HEK293T (cell line): ENCODE data around the gene GPC2.

ENCODE experiments used
- CTCF ChIA-PET: fragments of 350-600 bp; formaldehyde crosslinking; extraction: SDS; loops from one replicate; lab custom pipeline; 2021; ENCODE audit warnings: antibody characterized with exemption, inconsistent platforms; lab: Yijun Ruan, JAX
- POLR2A ChIA-PET: fragments of 350-600 bp; formaldehyde crosslinking; extraction: SDS; loops from one replicate; lab custom pipeline; 2020; ENCODE audit warnings: antibody characterized with exemption, inconsistent platforms; lab: Yijun Ruan, JAX
- DNase-seq: peaks from one replicate; pipeline ENCODE4 v3.0.0; 2012; ENCODE audit warnings: mixed read lengths; ENCODE audit errors: extremely low spot score
- ARNT ChIP-seq: fragments of 450-650 bp; IDR thresholded peaks from 2 replicates; pipeline ENCODE4 v1.6.1; 2017; ENCODE audit warnings: mild to moderate bottlenecking
- BHLHE40 ChIP-seq: fragments of 450-650 bp; IDR thresholded peaks from 2 replicates; pipeline ENCODE4 v1.6.1; 2016; ENCODE audit warnings: mild to moderate bottlenecking, moderate library complexity, borderline replicate concordance
- CTBP1 ChIP-seq: fragments of 450-650 bp; IDR thresholded peaks from 2 replicates; pipeline ENCODE4 v1.6.1; 2016; ENCODE audit warnings: borderline replicate concordance
- ELF4 ChIP-seq: fragments of 450-650 bp; IDR thresholded peaks from 2 replicates; pipeline ENCODE4 v1.6.1; 2017; ENCODE audit warnings: antibody characterized with exemption
- FOXA1 ChIP-seq: fragments of 450-650 bp; IDR thresholded peaks from 2 replicates; pipeline ENCODE4 v1.6.1; 2016; ENCODE audit warnings: mild to moderate bottlenecking
- FOXK2 ChIP-seq: fragments of 450-650 bp; IDR thresholded peaks from 2 replicates; pipeline ENCODE4 v1.6.1; 2016; ENCODE audit warnings: mild to moderate bottlenecking
- FOXM1 ChIP-seq: fragments of 450-650 bp; IDR thresholded peaks from 2 replicates; pipeline ENCODE4 v1.6.1; 2017; ENCODE audit warnings: mild to moderate bottlenecking, borderline replicate concordance
- HDGF ChIP-seq: fragments of 450-650 bp; IDR thresholded peaks from 2 replicates; pipeline ENCODE4 v1.6.1; 2017; ENCODE audit warnings: antibody characterized with exemption, borderline replicate concordance
- L3MBTL2 ChIP-seq: fragments of 450-650 bp; conservative IDR thresholded peaks from 2 replicates; pipeline ENCODE4 v1.6.1; 2016; ENCODE audit warnings: mild to moderate bottlenecking
- LEF1 ChIP-seq: fragments of 450-650 bp; IDR thresholded peaks from 2 replicates; pipeline ENCODE4 v1.6.1; 2017; ENCODE audit warnings: mild to moderate bottlenecking, borderline replicate concordance
- NFRKB ChIP-seq: fragments of 450-650 bp; IDR thresholded peaks from 2 replicates; pipeline ENCODE4 v1.6.1; 2016; ENCODE audit warnings: mild to moderate bottlenecking, moderate library complexity
- SP1 ChIP-seq: fragments of 450-650 bp; IDR thresholded peaks from 2 replicates; pipeline ENCODE4 v1.6.1; 2017
- SUZ12 ChIP-seq: fragments of 450-650 bp; IDR thresholded peaks from 2 replicates; pipeline ENCODE4 v1.6.1; 2016; ENCODE audit warnings: mild to moderate bottlenecking
- TARDBP ChIP-seq: fragments of 450-650 bp; IDR thresholded peaks from 2 replicates; pipeline ENCODE4 v1.6.1; 2016
- ZNF384 ChIP-seq: fragments of 450-650 bp; IDR thresholded peaks from 2 replicates; pipeline ENCODE4 v1.6.1; 2016
- TF ChIP-seq, protein P1 (sequence below): fragments of 450-650 bp; IDR thresholded peaks from 2 replicates; pipeline ENCODE4 v1.6.1; 2016

The GPC2 gene

DNA sequence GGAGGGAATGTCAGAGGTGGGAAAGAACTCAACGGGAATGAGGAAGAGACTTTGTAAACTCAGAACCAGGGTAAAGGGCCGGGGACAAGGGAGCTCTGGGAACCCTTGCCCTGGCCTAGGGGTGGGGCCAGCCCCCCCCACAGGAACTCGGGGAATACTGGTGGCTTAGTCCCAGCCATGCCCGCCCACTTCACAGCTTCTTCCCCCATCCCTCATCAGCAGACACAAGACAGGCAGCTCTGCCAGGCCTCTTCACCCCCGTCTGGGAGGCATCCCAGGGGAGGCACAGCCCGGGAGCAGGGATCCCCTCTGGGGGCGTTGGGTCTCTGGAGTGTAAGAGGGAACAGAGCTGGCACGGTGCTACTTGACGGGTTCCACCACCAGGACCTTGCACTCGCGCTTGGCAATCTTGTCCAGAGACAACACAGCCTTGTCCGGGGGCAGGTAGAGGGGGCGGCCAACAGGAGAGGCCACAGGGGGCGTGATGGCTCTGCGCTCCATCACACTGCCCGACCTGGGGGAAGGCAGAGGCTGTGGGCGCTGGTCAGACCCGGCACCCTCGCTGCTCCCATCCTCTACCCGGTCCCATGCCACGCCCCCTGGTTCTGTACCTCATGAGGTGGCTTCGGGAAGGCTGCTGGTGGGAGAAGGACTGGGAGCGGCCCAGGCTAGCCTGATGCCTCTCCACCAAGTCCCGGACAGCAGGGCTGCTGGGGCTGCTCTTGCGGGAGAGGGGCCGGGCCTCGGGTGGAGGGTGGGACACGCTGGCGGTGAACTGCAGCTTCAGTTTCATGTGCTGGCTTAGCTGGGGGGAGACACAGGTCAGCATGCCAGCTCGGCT, 22.3 kb downstream of the GPC2 start:
- POLR2A ChIA-PET, result no interaction called here
- CTCF ChIA-PET, result no interaction called here
- DNase-seq, result no peak
- no peak for TF ChIP-seq NFRKB
- no peak for TF ChIP-seq ZNF384
- TF ChIP-seq ELF4, result no peak
- TF ChIP-seq TARDBP, result no peak
- TF ChIP-seq LEF1, result no peak
- TF ChIP-seq, protein P1, sequence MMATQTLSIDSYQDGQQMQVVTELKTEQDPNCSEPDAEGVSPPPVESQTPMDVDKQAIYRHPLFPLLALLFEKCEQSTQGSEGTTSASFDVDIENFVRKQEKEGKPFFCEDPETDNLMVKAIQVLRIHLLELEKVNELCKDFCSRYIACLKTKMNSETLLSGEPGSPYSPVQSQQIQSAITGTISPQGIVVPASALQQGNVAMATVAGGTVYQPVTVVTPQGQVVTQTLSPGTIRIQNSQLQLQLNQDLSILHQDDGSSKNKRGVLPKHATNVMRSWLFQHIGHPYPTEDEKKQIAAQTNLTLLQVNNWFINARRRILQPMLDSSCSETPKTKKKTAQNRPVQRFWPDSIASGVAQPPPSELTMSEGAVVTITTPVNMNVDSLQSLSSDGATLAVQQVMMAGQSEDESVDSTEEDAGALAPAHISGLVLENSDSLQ, result no peak

DNA sequence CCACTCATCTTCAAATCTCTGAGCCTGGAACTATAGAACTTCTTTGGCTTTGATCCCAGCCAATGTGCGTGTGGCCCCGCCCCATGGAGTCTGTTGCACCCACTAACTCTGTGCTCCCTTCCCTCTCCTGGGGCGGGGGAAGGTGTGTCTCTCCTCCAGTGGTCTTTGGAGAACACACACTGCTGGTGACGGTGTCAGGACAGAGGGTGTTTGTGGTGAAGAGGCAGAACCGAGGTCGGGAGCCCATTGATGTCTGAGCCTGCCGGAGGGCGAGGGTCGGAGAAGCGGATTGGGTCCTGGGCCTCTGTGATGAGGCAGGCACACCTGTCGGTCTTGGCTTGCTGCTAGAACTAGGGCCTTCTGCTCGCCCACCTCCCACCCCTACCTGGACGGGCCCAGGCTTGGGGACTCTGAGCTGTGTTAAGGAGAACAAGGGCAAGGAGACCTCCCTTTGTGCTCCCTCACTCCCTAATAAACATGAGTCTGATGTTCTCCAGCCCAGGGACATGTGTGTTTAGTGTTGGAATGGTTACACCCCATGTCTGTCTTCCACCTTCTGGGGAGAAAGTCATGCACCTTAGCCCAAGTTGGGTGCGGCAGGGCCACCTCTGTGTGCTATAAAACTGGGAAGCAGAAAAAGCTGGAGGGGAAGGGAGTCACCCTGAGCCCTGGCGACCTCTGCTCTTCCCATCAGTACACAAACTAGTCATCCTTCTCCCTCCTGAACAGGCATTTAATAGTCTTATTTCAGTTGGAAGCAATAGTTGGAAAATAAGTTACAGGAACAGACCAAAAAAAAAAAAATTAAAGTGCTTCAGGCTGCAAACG, 23.3 kb downstream of the GPC2 start:
- ChIA-PET CTCF (no interaction called here), POLR2A (no interaction called here)
- DNase-seq, result no peak
- TF ChIP-seq TARDBP, result no peak
- no peak for TF ChIP-seq BHLHE40
- no peak for TF ChIP-seq ZNF384
- no peak for TF ChIP-seq CTBP1
- no peak for TF ChIP-seq HDGF
- TF ChIP-seq SUZ12, result no peak
- no peak for TF ChIP-seq ELF4
- no peak for TF ChIP-seq ARNT
- TF ChIP-seq, protein P1, result no peak

DNA sequence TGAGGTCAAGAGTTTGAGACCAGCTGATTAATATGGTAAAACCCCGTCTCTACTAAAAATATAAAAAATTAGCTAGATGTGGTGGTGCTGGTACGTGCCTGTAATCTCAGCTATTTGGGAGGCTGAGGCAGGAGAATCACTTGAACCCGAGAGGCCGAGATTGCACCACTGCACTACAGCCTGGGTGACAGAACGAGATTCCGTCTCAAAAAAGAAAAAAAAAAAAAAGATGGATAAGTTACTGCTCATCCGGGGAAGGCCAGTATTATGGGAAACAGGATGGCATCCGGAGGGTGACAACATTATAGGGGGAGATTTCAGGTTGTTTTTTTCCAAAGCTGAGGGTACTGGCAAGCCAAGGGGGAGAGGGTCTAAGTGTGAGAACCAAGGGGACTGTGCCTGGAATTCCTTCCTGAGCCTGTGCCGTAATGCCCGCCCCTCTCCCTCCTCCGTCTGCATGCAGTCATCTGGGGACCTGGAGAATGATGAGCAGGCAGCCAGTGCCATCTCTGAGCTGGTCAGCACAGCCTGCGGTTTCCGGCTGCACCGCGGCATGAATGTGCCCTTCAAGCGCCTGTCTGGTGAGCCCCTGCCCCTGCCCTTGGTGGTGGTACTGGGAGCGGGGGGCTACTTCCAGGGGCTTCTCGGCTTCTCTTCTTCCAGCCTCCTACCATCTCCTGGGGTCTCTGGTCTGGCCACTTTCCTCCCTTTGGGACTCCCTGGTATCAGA, 24.1 kb downstream of the GPC2 start:
- POLR2A ChIA-PET, result no interaction called here
- CTCF ChIA-PET, result no interaction called here
- TF ChIP-seq HDGF (no peak), SUZ12 (no peak), CTBP1 (no peak), TARDBP (no peak), FOXM1 (no peak), FOXK2 (no peak), NFRKB (no peak), ARNT (no peak), ELF4 (no peak), ZNF384 (no peak), LEF1 (no peak), L3MBTL2 (no peak), FOXA1 (no peak), BHLHE40 (no peak), SP1 (no peak)
- TF ChIP-seq, protein P1, result no peak
- no peak for DNase-seq

DNA sequence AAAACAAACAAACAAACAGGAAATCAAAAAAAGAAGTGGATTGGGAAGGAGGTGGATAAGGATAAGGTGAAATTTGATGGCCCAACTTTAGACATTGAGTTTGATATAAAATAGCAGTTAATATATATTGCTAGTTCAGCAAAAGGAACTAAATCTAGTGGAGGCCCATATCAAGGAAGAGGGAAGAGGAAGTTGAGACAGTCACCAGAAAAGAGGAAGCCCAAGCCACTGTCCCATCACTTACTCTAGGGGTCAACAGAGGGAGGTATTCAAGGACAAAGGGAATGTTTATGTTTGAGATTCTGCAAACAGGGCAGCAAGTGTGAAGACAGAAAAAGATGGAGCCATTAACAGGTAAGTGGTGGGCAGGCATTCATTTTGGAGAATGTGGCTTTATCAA, 24.8 kb downstream of the GPC2 start:
- CTCF ChIA-PET, result no interaction called here
- POLR2A ChIA-PET, result no interaction called here
- TF ChIP-seq TARDBP (no peak), FOXM1 (no peak), ARNT (no peak), BHLHE40 (no peak), FOXA1 (no peak), NFRKB (no peak), FOXK2 (no peak), SUZ12 (no peak), SP1 (no peak), LEF1 (no peak), CTBP1 (no peak), ELF4 (no peak), ZNF384 (no peak), L3MBTL2 (no peak), HDGF (no peak)
- TF ChIP-seq, protein P1, result no peak
- DNase-seq, result no peak
